ENCODE measurements around the gene SETD4.

SETD4 gene

DNA sequence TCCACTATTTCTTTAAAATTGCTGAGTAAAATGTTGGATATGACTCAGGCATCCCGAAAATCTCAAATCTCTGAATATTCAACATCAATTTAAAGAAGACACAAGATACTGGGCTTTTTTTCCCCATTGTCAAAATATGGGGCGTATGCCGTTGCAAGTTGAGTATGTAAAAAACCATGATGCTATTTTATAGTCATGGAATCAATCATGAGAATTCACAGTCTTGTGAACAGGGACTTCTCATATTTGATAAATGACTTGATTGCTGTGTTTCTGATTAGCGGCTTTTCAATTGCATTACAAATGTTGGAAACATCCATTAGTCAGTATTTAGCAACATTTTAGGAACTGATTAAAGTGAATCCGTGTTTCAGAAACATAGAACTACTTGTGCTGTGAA is 45.3 kb downstream of the SETD4 start:
- Histone ChIP-seq H3K4me3 (replicated peaks; ENCODE audit: low read depth, low read length) (no peak overlapping the region), H3K27me3 (replicated peaks; ENCODE audit: control insufficient read depth, insufficient read depth, low read length) (peaks cover 2% of the 10 kb centered on the region; the same call in 1 of the 2 replicates), H3K36me3 (ENCODE audit: control insufficient read depth, insufficient read depth, low read length) (no peaks in the 10 kb centered on the region)
- DNase-seq (ENCODE audit: extremely low read depth, insufficient read length) = no peak
- TF ChIP-seq, protein P1, sequence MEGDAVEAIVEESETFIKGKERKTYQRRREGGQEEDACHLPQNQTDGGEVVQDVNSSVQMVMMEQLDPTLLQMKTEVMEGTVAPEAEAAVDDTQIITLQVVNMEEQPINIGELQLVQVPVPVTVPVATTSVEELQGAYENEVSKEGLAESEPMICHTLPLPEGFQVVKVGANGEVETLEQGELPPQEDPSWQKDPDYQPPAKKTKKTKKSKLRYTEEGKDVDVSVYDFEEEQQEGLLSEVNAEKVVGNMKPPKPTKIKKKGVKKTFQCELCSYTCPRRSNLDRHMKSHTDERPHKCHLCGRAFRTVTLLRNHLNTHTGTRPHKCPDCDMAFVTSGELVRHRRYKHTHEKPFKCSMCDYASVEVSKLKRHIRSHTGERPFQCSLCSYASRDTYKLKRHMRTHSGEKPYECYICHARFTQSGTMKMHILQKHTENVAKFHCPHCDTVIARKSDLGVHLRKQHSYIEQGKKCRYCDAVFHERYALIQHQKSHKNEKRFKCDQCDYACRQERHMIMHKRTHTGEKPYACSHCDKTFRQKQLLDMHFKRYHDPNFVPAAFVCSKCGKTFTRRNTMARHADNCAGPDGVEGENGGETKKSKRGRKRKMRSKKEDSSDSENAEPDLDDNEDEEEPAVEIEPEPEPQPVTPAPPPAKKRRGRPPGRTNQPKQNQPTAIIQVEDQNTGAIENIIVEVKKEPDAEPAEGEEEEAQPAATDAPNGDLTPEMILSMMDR (IDR thresholded peaks at IDR 0.05; ENCODE audit: insufficient read depth, low read length, poor library complexity, severe bottlenecking) = no peak

DNA sequence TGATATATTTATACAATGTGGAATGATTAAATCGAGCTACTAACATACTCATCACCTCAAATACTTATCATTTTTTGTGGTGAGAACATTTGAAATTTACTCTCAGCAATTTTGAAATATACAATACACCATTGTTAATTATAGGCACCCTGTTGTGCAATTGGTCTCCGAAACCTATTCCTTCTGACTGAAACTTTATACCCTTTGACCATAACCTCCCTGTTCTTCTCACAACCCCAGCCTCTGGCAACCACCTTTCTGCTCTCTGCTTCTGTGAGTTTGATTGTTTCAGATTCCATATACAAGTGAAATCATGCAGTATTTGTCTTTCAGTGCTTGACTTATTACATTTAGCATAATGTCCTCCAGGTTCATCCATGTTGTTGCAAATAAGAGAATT is 49.5 kb downstream of the SETD4 start:
- DNase-seq (ENCODE audit: extremely low read depth, insufficient read length) = no peak
- H3K27me3 ChIP-seq (replicated peaks; ENCODE audit: control insufficient read depth, insufficient read depth, low read length) = peaks cover 2% of the 10 kb centered on the region; the same call in 1 of the 2 replicates
- TF ChIP-seq, protein P1 (IDR thresholded peaks at IDR 0.05; ENCODE audit: insufficient read depth, low read length, poor library complexity, severe bottlenecking) = no peak
- no peaks in the 10 kb centered on the region for H3K36me3 ChIP-seq (ENCODE audit: control insufficient read depth, insufficient read depth, low read length)
- no peak overlapping the region for H3K4me3 ChIP-seq (replicated peaks; ENCODE audit: low read depth, low read length)

DNA sequence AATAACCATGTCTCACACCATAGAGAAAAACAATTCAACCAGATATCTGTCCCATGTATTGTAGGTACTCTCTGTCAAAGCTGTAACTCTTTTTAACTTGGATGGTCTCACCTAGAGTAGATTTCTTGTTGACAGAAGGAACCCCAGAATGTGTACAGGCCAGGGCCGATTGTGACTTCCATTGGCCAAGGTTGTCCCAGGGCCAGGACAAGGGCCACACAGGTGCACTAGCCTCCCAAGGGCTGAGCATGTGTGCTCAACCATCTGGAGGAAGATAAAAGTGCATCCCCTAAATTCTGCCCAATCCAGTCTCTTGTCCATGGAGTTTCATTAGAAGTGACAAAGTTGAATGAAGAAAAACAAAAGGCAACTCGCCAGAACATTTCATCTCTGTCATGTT is 51.8 kb downstream of the SETD4 start:
- Histone ChIP-seq H3K4me3 (replicated peaks; ENCODE audit: low read depth, low read length) (no peak overlapping the region), H3K36me3 (ENCODE audit: control insufficient read depth, insufficient read depth, low read length) (no peaks in the 10 kb centered on the region), H3K27me3 (replicated peaks; ENCODE audit: control insufficient read depth, insufficient read depth, low read length) (no peaks in the 10 kb centered on the region)
- no peak for DNase-seq (ENCODE audit: extremely low read depth, insufficient read length)
- TF ChIP-seq, protein P1 (IDR thresholded peaks at IDR 0.05; ENCODE audit: insufficient read depth, low read length, poor library complexity, severe bottlenecking) = no peak

DNA sequence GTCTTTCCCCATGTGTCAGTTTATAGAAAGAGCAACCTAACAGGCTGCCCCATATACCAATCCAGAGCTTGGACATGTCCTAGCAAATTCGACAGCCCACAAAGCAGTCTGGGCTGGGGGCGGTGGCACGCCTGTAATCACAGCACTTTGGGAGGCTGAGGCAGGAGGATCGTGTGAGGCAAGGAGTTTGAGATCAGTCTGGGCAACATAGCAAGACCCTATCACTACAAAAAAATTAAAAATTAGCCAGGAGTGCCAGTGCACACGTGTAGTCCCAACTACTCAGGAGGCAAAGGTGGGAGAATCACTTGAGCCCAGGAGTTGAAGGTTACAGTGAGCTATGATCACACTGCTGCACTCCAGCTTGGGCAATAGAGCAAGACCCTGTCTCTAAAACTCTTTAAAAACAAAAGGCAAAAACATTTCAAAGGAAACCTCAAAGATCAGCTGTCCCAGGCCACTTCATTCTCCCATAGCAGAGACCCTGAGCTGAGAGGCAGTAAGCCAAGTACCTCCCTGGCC is 54.4 kb downstream of the SETD4 start:
- Histone ChIP-seq H3K4me3 (replicated peaks; ENCODE audit: low read depth, low read length) (no peak overlapping the region), H3K27me3 (replicated peaks; ENCODE audit: control insufficient read depth, insufficient read depth, low read length) (no peaks in the 10 kb centered on the region), H3K36me3 (ENCODE audit: control insufficient read depth, insufficient read depth, low read length) (no peaks in the 10 kb centered on the region)
- no peak for DNase-seq (ENCODE audit: extremely low read depth, insufficient read length)
- TF ChIP-seq, protein P1 (IDR thresholded peaks at IDR 0.05; ENCODE audit: insufficient read depth, low read length, poor library complexity, severe bottlenecking) = no peak

DNA sequence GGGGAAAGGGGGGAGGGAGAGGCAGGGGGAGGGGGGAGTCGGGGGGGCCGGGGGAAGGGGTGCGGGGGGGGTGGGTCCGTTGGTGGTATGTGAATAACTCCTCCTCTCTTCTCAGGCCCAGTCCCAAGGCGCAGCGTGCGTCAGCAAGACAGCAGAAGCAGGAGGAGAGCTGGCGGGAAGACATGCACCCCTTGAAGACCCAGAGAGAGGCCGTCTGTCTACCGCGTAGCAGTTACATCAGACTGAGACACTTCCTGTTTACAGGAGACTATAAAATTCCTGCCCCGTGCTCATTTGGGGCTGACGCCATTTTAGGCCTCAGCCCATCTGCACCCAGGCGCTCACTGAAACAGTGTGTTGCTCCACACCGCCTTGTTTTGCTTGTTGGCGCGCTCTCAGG is 55.3 kb downstream of the SETD4 start:
- no peak for DNase-seq (ENCODE audit: extremely low read depth, insufficient read length)
- TF ChIP-seq, protein P1 (IDR thresholded peaks at IDR 0.05; ENCODE audit: insufficient read depth, low read length, poor library complexity, severe bottlenecking) = no peak
- Histone ChIP-seq H3K36me3 (ENCODE audit: control insufficient read depth, insufficient read depth, low read length) (no peaks in the 10 kb centered on the region), H3K4me3 (replicated peaks; ENCODE audit: low read depth, low read length) (no peak overlapping the region), H3K27me3 (replicated peaks; ENCODE audit: control insufficient read depth, insufficient read depth, low read length) (no peaks in the 10 kb centered on the region)

DNA sequence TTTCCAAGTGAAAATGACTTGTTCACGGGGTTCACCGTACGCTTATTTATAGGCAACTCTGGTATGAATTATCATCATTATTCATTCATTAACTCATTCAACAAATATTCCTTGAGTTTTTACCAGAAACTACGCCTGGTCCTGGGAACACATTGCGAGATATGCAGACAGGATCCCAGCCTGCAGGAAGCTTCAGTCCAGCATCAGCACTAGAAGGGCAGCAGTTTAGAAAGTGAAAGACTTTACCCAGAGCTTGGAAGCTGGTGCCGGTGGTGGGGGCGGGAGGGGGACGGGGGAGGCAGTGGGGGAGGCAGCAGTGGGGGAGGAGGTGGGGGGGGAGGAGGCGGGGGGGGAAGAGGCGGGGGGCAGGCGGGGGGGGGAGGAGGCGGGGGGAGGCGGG is 55.9 kb downstream of the SETD4 start:
- H3K4me3 ChIP-seq (replicated peaks; ENCODE audit: low read depth, low read length) = no peak overlapping the region
- DNase-seq (ENCODE audit: extremely low read depth, insufficient read length) = no peak
- H3K36me3 ChIP-seq (ENCODE audit: control insufficient read depth, insufficient read depth, low read length) = no peaks in the 10 kb centered on the region
- H3K27me3 ChIP-seq (replicated peaks; ENCODE audit: control insufficient read depth, insufficient read depth, low read length) = no peaks in the 10 kb centered on the region; the same call in 1 of the 2 replicates
- TF ChIP-seq, protein P1 (IDR thresholded peaks at IDR 0.05; ENCODE audit: insufficient read depth, low read length, poor library complexity, severe bottlenecking) = no peak

All from GM06990 (cell line).